Activated CD4-positive, alpha-beta T cell treated with anti-CD3 and anti-CD28 coated beads, Interleukin-2, amount 50 U/mL, for 48 hours (primary cell): ENCODE measurements around the gene SLX9.

Experiments used
- DNase-seq, 2 experiments: peaks; one replicate each; pipeline ENCODE4 v3.0.0-alpha.2; 2020

SLX9 gene

GRCh38 chr21:44948426-44949120, 8.7 kb downstream of the SLX9 start:
- DNase-seq = no peak

DNA sequence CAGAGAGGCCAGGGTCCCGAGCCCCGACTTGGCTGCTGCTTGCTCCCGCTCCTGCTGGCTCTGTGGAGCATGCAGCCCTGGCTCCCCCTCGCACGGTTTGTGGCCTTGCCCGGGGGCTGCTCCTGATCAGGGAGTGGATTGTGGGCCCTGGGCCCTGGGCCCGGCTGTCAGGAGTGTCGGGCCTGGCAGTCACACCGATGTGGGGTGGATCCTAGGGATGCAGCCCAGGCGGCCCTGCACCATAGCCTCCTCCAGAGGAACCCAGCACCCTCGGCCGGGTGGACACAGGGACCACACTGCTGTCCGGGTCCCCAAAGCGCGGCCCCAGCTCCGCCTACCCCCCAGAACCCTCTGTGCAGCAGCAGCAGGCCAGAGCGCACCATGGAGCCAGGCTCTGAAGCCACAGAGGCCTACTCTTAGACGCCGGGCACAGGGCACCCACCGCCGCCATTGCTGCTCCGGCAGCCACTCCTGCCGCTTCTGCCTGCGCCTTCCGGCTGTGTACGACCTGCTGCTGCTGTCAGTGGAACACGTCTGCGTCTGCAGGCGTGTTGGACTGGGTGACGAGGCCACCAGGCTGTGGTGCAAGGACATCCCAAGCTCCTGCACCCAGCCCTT, 9.4 kb downstream of the SLX9 start:
- no peak for DNase-seq

DNA sequence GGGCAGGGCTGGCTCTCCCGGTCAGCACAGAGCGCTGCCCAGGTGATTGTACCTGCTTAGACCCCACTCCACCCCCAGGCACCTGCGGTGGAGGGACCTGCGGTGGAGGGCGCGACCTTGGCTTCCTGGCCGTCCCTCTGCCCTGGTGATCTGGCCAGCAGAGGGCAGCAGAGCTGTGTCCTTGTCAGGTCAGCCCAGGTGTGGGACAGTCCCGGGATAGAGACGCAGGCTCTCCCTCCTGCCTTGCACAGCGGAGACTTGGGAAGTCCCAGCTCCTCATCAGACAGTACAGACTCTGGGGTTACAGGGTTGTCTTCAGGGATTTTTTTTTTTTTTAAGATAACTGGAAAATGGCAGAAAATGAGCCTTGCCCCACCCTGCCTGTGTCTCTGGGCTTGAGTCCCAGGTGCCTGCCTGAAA, 10.0 kb downstream of the SLX9 start:
- DNase-seq = peak; percentile 86 to 88

GRCh38 chr21:44950351-44950750, 10.5 kb downstream of the SLX9 start:
- DNase-seq = no peak

DNA sequence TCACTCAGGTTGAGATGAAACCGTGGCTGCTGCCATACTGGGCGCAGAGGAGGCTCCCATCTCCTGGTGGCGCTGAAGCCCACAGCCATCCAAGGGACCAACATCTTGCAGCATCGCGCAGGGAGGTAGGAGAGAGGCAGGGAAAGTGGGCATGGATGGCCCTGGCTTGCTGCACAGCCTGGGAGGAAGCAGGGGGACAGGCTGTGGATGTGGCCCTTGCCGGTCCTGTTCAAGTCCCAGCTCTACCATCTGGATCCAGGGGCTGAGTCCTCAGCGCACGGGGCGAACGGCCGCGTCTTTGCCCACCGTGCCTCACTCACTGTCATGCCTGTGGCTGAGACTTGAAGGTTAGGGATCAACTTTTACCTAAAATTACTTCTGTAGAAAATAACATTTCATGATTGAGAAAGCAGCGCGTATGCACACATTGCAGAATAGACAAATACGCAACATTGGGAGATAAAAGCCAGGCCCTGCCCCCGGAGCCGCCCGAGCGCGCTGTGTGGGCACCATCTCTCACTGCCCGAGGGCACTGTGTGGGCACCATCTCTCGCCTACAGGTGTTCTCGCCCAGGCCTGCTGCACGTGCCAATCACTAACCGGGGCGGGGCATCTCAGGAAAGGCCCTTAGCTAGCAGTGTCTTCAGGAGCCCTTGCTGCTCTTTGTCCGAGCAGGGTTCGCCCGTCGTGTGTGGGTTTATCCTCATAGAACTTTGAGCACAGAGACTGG, 11.5 kb downstream of the SLX9 start:
- no peak for DNase-seq

DNA sequence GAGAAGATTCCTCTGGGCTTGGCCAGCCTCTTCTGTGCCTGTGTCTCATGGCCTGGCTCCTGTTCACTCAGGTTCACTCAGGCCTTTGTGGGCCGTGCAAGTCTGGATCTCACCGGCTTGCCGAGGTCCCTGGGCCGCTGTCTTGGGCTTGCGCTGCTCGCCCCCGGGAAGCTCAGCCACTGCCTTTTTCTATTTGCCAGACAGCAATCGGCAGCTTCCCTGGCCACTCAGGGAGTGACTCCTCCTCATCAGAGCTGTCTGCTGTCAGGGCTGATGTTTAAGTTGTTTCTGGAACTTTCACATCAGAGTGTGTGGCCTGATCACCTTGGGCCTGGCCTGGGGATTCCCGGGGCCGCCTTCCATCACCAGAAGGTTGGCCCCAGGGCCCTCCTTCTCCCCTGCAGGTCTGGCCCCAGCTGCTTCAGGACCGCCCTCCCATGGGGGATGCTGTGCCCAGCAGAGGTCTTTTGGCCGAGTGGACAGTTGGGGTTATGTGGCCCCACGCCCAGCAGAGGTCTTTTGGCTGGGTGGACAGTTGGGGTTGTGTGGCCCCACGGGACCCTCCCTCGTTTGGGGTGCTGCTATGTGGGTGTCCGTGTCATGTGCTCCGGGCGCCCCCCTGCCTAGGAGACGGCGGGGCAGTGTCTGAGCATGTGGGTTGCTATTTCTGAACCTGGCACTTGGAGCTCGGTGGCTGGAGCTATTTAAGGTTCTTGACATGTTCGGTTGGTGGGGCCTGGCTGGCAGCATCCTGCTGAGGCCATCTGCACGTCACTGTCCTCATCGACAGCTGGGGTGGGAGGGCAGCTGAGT, 12.5 kb downstream of the SLX9 start:
- DNase-seq = no peak

GRCh38 chr21:44952929-44953627, 13.2 kb downstream of the SLX9 start:
- no peak for DNase-seq

GRCh38 chr21:44953628-44954021, 13.8 kb downstream of the SLX9 start:
- DNase-seq = no peak

DNA sequence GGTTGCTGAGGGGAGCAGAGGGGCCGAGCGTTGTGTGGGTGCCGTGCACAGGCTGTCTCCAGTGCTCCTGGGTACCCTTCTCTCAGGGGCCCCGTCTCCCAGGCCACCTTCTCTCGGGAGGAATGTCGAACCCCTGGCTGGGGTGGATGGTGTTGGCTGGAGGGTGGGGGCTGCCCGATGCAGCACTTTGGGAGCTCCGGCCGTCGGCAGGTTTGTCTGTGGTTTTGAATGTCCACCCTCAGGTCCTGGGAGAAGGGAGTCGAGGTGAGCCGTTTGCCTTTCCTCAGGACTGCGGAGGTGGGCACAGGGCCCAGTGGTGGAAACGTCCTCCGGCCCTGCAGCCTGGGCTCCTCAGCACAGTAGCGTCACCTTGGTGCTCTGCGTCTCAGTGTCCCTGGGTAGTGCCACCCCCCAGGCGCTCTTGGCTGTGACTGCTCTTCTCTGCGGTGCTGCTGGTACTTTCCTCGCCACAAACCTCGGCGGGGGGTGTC, 14.5 kb downstream of the SLX9 start:
- DNase-seq = no peak

- no peak for DNase-seq
Measured at GRCh38 chr21:44955141-44955797, 15.4 kb downstream of the SLX9 start.

- no peak for DNase-seq
Measured at GRCh38 chr21:44955798-44956175, 16.0 kb downstream of the SLX9 start.

DNA sequence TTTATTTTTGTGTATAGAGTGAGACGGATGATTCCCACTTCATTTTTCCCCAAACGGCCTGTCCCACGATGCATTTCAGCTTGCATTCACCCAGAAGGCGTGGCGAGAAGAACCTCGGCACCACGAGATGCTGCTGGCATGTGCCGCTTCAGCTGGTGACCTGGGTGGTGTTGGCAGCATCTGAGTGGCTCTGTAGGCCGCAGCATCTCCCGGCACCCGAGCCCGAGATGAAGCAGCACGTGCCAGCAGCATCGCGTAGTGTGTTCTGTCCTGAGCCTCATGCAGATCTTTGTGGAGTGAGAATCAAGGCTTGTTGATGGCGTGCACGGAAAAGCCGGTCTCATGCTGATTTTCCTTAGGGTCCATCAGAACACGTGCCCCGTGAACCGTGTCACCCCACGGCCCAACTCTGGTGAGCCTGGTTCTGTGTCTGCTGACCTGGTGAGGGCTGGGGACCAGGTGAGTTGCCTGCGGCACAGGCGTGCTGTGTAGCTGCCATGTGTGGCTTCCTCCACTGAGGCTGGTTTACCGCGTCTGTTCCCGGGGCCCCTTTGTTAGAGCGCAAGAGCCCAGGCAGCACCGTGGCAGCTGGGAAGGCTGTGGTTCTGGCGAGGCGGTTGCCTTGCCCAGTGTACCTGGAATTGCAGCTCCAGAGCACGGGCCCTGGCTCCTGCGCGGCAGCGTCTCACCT, 16.7 kb downstream of the SLX9 start:
- DNase-seq = no peak

- DNase-seq = no peak
Measured at GRCh38 chr21:44957047-44957831, 17.4 kb downstream of the SLX9 start.

- no peak for DNase-seq
Measured at GRCh38 chr21:44957901-44958451, 18.1 kb downstream of the SLX9 start.

GRCh38 chr21:44958471-44959191, 18.8 kb downstream of the SLX9 start:
- DNase-seq = no peak

DNA sequence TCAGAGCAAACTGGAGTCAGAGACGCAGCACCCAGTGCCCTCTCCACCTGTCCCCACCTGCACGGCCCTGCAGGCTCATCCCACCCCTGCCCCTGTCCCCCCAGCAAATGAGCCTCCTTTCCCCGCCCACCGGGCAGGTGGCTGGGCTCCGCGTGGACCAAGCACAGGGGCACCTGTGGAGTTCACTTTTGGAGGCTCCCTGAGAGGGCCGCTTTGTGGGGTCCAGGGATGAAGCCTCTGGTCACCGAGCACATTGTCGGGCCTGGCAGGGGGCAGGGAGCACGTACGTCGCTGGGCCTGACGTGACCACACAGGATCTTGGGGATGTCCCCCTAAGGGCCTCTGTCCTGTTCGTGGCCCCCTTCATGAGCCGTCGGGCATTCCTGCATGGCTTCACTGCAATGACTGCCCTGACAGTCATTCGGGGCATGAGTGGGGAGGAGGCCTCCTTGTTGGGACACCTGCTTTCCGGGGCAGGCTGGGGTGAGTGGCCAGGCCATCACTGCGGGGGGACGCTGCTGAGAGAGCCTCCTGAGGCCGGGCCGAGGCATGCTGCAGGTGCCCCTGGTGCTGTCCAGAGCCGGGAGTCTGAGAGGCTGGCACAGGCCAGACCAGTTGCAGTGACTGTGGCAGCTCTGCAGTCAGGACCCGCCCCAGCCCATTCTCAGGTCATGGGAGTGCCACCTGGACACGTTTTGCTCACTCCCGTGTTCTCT, 19.7 kb downstream of the SLX9 start:
- no peak for DNase-seq

GRCh38 chr21:44960141-44961092, 20.6 kb downstream of the SLX9 start:
- DNase-seq = no peak
